ENCODE measurements around the gene SOSTDC1.

DNA sequence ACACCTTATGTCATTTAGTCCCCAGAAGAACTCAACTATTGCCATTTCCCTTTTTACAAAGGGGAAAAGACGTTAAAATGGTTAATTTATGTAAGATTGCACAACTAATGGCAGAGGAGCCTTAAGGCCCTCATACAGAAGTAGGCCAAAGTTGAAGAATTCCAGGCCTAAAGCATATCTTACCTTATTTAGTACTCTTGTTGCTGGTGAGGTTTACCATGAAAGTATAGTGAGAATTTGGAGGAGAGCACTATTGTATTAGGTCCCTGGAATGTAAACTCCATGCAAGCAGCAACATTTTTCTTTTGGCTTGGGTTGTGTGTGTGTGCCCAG is 43.5 kb downstream of the SOSTDC1 start:
- TF ChIP-seq POLR2A (IDR thresholded peaks at IDR 0.05; ENCODE audit: low read depth, low read length), result no peak
- no peak for TF ChIP-seq POLR2AphosphoS5 (IDR thresholded peaks at IDR 0.05; ENCODE audit: low read depth, low read length)

All from GM12892 (cell line).